GM18508 (cell line): ENCODE results near the gene HSPE1.
"Not testable (repeated sequence)": the region's sequence is repeated elsewhere in the genome, so short reads cannot be mapped to it uniquely, and the experiment has no call there.

ENCODE experiments used
- ATAC-seq: cut with Tn5 transposase; IDR thresholded peaks from one replicate; pipeline ENCODE4 v1.9.1; 2021; ENCODE audit warnings: moderate number of reproducible peaks; ENCODE audit not compliant: insufficient read depth, unreplicated experiment

Gene HSPE1

GRCh38 chr2:197551260-197551659, 51.1 kb downstream of the HSPE1 start:
- ATAC-seq: not testable (repeated sequence)
